Measurements from ENCODE around the gene KXD1.

Gene KXD1

DNA sequence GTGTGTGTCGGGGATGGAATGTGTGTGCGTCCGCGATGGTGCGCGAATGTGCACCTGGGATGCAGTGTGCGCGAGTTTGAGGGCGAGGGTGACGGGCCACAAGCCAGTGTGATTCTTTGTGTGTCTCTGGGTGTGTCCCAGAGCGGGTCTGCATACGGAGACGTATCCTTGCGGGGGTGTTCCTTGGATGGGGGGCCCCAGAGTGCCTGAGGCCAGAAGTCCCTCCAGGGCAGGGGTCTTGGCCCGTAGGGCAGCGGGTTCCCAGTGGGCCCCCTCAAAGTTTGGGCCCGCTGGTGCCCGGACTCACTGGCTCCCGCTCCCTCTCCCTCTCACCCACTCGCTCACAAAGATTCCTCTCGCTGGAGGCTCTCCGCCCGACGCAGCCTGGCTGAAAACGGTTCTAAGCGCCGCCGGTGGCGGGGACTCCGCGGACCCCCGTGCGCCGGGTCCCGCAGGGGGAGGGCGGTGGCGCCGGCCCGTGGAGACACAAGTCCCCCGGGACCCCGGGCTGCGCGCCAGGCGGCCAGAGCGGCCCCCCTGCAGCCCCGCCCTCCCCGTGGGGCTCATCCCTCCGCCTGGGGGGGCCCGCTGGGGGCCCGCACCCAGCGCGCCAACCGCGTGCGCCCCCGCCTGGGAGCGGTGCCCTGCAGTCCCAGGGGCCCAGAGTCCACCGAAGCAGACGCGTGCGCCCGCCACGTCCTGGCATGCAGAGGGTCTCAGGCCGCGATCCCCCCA is 48.0 kb downstream of the KXD1 start:
- Histone ChIP-seq H3K36me3 (ENCODE audit: control insufficient read depth in 1 of 2, insufficient read depth in 2 of 2, low read length in 2 of 2) (no peaks in the 10 kb centered on the region), H3K27ac (ENCODE audit: low read length) (no peak overlapping the region), H3K27me3 (ENCODE audit: low read depth, low read length) (peaks cover 53% of the 10 kb centered on the region), H3K4me1 (ENCODE audit: control insufficient read depth in 1 of 2, insufficient read depth in 2 of 2, low read length in 2 of 2) (peaks cover 0 to 29% of the 10 kb centered on the region in 2 donors), H3K9me3 (ENCODE audit: control insufficient read depth in 1 of 2, low read length in 2 of 2) (no peaks in the 10 kb centered on the region), H3K4me3 (ENCODE audit: low read depth in 1 of 2, low read length in 2 of 2) (no peak overlapping the region)

DNA sequence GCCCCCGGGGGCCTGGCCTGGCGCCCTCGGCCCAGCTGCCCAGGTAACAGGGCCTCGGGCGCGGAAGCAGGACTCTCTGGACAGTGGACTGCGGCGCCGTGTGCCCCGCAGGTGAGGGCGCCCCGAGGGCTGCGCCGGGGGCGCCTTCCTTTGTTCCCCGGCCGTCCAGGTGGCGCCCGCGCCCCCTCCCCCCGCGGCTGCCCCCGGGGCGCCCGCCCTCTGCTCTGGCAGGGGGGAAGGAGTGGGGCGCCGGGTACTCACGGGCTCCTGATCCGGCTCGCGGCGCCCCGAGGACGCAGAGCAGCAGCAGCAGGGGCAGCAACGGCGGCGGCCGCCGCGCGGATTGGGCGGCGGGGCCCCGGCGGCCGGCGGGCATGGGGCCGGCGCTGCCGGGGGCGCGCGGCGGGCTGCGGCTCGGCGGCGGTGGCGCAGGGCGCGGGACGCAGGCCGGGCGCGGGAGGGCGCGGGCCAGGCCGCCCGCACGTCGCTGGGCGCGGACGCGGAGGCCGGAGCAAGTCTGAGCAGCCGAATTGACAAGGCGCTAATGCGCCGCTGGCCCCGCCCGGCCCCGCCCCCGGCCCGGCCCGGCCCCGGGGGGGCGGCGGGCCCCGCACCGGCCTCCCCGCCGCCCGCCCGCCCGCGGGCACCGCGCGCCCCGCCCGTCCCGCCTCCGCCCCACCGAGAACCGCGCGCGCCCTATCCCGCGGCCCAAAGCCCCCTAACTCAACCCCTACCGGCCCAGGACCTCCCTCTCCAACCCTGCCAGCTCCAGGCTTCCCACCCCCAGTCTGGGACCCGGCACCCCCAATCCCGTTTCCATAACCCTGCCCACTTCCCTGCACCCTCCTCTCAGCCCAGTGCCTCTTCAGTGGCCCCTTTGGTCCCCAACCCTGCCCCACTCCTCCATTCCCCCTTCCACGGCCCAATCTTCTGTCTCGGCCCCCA is 48.9 kb downstream of the KXD1 start, which contains the start of gene CRLF1:
Gene CRLF1 (minus strand): TSS at position 519 of the 945 bp plus-strand sequence. CDS start 143 bp downstream, at position 376.
- no peaks in the 10 kb centered on the region for H3K9me3 ChIP-seq (ENCODE audit: control insufficient read depth in 1 of 2, low read length in 2 of 2)
- H3K27me3 ChIP-seq (ENCODE audit: low read depth, low read length), result peaks cover 59% of the 10 kb centered on the region
- peaks cover 0 to 38% of the 10 kb centered on the region in 2 donors for H3K4me1 ChIP-seq (ENCODE audit: control insufficient read depth in 1 of 2, insufficient read depth in 2 of 2, low read length in 2 of 2)
- no peaks in the 10 kb centered on the region for H3K36me3 ChIP-seq (ENCODE audit: control insufficient read depth in 1 of 2, insufficient read depth in 2 of 2, low read length in 2 of 2)
- H3K27ac ChIP-seq (ENCODE audit: low read length), result no peak within 1 kb of the TSS
- peak within 1 kb of the TSS in 1 of 2 donors; percentile 44 for H3K4me3 ChIP-seq (ENCODE audit: low read depth in 1 of 2, low read length in 2 of 2)

DNA sequence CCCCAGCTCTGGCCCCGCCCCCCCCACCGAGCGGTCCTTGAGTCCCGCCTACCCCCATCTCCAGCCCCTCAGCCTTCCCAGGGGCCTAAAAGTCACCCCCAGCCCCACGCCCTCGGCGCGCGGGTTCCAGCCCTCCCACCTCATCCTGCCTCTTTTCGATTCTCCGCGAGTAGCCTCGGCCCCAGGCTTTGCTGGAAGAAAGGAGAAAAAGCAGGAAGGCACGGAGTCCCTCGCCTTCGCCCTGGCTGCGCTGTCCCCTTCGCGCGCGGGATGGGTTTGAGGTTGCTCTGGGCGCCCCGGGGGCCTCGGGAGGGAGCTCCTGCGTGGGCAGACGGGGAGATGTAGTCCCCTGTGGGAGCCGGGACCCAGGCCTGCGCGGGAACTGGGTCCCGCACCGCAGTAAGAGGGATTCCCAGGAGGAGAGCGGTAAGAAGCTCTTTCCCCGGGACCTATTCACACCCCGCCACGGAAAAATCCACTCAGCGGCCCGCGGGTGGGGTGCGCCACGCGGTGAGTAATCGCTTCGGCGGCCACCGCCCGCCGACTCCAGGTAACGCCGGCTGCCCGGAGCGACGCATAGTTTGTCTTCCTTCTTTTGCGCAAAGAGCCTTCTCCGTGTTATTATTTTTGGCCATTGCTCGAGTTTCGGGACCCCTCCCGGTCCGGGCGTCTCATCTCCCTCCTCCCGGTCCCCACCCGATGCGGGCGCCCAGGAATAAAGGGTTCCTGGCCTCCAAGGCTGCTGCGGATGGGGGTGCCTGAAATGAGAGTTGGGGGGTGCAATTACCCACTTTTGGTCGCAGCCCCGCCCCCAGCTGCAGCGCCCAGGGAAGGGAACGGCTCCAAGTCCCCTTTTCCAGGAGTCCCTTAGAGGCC is 49.8 kb downstream of the KXD1 start:
- H3K4me1 ChIP-seq (ENCODE audit: control insufficient read depth in 1 of 2, insufficient read depth in 2 of 2, low read length in 2 of 2), result peaks cover 0 to 47% of the 10 kb centered on the region in 2 donors
- no peak overlapping the region for H3K27ac ChIP-seq (ENCODE audit: low read length)
- H3K4me3 ChIP-seq (ENCODE audit: low read depth in 1 of 2, low read length in 2 of 2), result peak overlapping the region in 1 of 2 donors; percentile 44
- peaks cover 64% of the 10 kb centered on the region for H3K27me3 ChIP-seq (ENCODE audit: low read depth, low read length)
- no peaks in the 10 kb centered on the region for H3K36me3 ChIP-seq (ENCODE audit: control insufficient read depth in 1 of 2, insufficient read depth in 2 of 2, low read length in 2 of 2)
- no peaks in the 10 kb centered on the region for H3K9me3 ChIP-seq (ENCODE audit: control insufficient read depth in 1 of 2, low read length in 2 of 2)

DNA sequence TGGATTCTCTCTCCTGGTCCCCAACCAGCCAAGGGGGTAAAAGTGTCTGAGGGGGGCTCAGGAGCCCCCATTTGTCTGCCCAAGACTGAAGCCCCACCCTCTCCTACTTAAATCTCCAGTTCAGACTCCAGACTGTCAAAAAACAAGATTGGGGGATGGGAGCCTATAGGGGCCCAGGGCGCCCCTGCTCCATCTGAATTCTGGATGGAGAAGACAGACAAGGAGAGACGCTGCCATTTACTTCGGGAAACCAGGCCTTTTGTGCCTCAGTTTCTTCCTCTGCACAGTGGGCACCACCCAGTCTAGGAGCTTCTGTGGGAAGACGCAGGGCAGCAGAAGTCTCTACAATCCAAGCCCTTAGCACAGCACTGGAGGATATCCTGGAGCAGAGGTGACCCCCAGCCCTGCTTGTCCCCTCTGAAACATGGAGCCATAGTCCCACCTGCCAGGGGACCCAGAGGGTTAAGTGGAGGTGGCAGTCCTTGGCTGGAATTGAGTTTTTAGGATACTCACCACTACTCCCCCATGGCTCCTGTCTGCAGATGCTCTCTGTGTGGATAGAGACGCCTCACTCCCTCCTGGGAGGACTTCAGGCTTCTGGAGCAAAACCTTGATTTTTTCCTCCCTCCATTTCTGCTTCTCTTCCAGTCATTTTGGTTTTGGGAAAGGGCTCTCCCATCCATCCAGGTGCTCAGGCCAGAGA is 50.6 kb downstream of the KXD1 start:
- no peaks in the 10 kb centered on the region for H3K9me3 ChIP-seq (ENCODE audit: control insufficient read depth in 1 of 2, low read length in 2 of 2)
- H3K36me3 ChIP-seq (ENCODE audit: control insufficient read depth in 1 of 2, insufficient read depth in 2 of 2, low read length in 2 of 2), result no peaks in the 10 kb centered on the region
- H3K27me3 ChIP-seq (ENCODE audit: low read depth, low read length), result peaks cover 67% of the 10 kb centered on the region
- H3K4me1 ChIP-seq (ENCODE audit: control insufficient read depth in 1 of 2, insufficient read depth in 2 of 2, low read length in 2 of 2), result peaks cover 0 to 55% of the 10 kb centered on the region in 2 donors
- H3K4me3 ChIP-seq (ENCODE audit: low read depth in 1 of 2, low read length in 2 of 2), result no peak overlapping the region
- H3K27ac ChIP-seq (ENCODE audit: low read length), result no peak overlapping the region

DNA sequence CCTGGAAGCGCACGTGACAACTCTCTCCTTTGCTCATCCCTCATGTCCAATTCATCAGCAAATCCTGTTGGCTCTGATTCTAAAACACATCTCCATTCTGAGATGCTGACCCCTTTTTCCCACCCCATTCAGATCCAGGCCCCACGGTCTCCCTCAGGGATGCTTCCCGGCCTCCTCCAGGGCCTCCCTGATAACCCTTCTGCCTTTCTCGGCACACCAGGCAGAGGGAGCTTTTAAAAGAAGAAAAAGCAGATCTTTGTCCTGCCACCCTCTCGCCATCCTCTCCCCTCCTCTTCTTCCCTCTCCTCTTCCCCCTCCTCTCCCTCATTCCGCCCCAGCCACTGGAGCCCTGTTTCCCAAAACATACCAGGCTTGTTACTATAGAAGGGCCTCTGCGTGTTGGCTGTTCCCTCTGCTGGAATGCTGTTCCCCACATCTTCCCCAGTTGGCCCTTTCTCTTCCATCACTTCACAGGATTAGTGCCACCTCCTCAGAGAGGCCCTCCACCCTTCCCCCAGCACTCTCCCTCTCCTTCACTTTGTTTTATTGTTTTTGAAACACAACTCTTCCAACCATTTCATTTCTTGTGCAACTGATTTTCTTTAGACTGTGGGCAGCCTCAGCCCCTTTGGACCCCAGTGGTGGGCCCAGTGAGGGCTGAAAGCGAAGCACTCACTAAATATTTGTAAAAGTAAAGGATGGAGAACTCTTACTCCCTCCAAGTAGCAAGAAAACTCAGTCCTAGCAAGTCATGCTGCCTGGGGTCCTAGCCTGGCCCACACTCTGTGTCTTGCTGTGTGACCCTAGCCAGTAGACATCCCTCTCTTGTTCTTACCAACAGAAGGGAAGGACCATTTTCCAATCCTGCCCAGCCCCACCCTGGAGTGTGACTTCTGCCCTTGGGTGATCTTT is 51.4 kb downstream of the KXD1 start:
- no peaks in the 10 kb centered on the region for H3K36me3 ChIP-seq (ENCODE audit: control insufficient read depth in 1 of 2, insufficient read depth in 2 of 2, low read length in 2 of 2)
- peaks cover 0 to 51% of the 10 kb centered on the region in 2 donors for H3K4me1 ChIP-seq (ENCODE audit: control insufficient read depth in 1 of 2, insufficient read depth in 2 of 2, low read length in 2 of 2)
- H3K4me3 ChIP-seq (ENCODE audit: low read depth in 1 of 2, low read length in 2 of 2), result no peak overlapping the region
- H3K27ac ChIP-seq (ENCODE audit: low read length), result no peak overlapping the region
- no peaks in the 10 kb centered on the region for H3K9me3 ChIP-seq (ENCODE audit: control insufficient read depth in 1 of 2, low read length in 2 of 2)
- peaks cover 70% of the 10 kb centered on the region for H3K27me3 ChIP-seq (ENCODE audit: low read depth, low read length)

DNA sequence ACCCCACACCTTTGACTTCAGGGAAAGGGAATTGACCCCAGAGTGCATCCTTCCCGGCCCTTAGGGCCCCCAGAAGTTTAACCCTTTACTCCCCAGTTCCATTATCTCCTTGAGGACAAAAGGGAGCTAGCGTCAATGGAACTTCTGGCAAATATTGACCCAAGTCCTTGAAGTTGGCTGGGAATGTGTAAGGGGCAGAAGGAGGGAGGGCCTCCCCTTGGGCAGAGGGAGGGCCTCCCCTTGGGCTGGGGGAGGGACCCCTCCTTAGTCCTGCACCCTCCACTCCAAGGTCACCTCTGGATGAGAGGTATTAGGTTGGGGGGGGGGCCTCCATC is 52.0 kb downstream of the KXD1 start:
- Histone ChIP-seq H3K27me3 (ENCODE audit: low read depth, low read length) (peaks cover 76% of the 10 kb centered on the region), H3K9me3 (ENCODE audit: control insufficient read depth in 1 of 2, low read length in 2 of 2) (no peaks in the 10 kb centered on the region), H3K4me1 (ENCODE audit: control insufficient read depth in 1 of 2, insufficient read depth in 2 of 2, low read length in 2 of 2) (peaks cover 0 to 49% of the 10 kb centered on the region in 2 donors), H3K36me3 (ENCODE audit: control insufficient read depth in 1 of 2, insufficient read depth in 2 of 2, low read length in 2 of 2) (no peaks in the 10 kb centered on the region), H3K27ac (ENCODE audit: low read length) (no peak overlapping the region), H3K4me3 (ENCODE audit: low read depth in 1 of 2, low read length in 2 of 2) (no peak overlapping the region)

DNA sequence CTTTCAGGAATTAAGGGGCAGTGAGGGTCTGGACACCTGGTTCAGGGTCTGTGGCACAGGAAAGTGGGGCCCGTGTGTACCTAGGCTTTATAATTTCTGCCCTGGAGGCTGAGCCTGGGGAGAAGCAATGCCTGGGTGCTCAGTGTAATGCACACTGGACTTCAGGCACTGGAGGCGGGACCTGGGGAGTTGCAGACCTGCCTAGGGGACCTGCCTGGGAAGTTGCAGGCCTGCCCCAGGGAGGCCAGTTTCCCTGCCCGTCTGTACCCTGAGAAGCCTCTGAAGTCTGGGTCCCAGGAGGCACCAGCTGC is 52.5 kb downstream of the KXD1 start:
- H3K9me3 ChIP-seq (ENCODE audit: control insufficient read depth in 1 of 2, low read length in 2 of 2), result no peaks in the 10 kb centered on the region
- H3K4me3 ChIP-seq (ENCODE audit: low read depth in 1 of 2, low read length in 2 of 2), result no peak overlapping the region
- no peaks in the 10 kb centered on the region for H3K36me3 ChIP-seq (ENCODE audit: control insufficient read depth in 1 of 2, insufficient read depth in 2 of 2, low read length in 2 of 2)
- peaks cover 0 to 49% of the 10 kb centered on the region in 2 donors for H3K4me1 ChIP-seq (ENCODE audit: control insufficient read depth in 1 of 2, insufficient read depth in 2 of 2, low read length in 2 of 2)
- H3K27me3 ChIP-seq (ENCODE audit: low read depth, low read length), result peaks cover 72% of the 10 kb centered on the region
- no peak overlapping the region for H3K27ac ChIP-seq (ENCODE audit: low read length)

DNA sequence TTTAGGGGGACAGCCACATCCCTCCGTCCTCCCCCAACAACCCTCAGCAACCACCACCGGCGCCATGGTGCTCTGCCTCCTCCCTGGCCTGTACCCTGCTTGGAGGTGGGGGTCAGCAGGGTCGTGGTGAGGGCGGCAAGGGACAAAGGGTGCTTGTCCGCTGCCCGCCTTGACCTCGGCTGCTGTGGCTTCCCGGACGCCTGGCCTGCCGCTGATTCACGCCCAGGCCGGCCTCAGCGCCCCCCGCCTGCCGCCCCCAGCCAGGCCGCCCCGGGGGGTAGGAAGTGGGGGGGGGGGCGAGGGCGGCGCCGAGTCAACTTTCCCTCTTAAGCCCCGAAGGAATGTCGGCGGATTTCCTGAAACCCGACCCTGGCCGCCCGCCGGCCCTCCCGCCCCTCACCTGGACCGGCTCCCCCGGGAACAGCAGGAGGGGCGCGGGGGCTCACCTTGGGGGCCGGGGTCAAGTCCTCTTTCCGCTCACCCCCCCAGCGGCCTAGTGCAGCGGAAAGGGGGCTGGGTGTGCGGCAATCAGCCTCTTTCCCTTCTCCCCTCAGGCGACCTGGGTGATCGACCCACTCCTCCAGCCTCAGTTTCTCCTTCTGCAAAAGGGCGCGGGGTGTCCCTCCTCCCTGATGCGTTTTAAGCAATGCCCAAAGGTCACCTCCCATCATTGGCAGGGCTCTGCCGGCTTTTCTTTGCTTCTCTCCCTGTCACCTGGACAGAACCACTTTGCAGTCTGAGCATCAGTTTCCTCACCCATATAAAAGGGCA is 53.1 kb downstream of the KXD1 start:
- no peak overlapping the region for H3K4me3 ChIP-seq (ENCODE audit: low read depth in 1 of 2, low read length in 2 of 2)

DNA sequence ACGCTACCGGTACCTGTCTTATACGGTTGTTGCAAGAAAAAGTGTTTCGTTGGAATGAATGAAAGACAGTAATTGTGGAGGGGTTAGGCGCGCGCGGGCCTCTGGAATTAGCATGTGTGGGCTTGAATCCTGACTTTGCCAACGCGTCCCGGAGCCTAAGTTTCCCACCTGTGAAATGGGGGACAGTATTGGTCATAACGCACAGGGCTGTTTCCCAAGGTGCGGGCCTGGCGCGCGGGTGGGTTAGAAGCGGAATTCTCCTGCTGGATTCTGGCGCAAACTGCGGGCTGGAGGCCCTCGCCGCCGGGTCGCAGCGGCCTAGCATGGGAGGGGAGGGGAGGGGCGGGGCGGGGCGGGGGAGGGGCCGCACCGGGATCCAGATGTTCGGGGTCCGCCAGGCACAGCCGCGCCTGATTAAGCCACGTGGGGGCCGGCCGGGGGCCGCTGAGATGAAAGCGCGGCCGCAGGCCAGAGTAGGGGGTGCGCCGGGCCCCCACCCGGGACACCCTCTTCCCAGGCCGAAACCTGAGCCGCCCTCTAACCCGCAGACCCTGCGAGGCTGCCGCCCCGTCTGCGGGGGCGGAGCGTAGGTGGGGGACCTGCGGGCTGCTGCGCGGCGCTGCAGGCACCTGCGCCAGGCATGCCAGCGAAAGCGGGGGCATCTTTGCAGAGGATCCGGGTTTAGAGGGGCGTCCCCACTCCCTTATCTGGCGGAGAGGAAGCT is 53.8 kb downstream of the KXD1 start:
- H3K9me3 ChIP-seq (ENCODE audit: control insufficient read depth in 1 of 2, low read length in 2 of 2), result no peaks in the 10 kb centered on the region
- peaks cover 0 to 42% of the 10 kb centered on the region in 2 donors for H3K4me1 ChIP-seq (ENCODE audit: control insufficient read depth in 1 of 2, insufficient read depth in 2 of 2, low read length in 2 of 2)
- no peaks in the 10 kb centered on the region for H3K36me3 ChIP-seq (ENCODE audit: control insufficient read depth in 1 of 2, insufficient read depth in 2 of 2, low read length in 2 of 2)
- no peak overlapping the region for H3K27ac ChIP-seq (ENCODE audit: low read length)
- H3K4me3 ChIP-seq (ENCODE audit: low read depth in 1 of 2, low read length in 2 of 2), result peak overlapping the region in 1 of 2 donors; percentile 78
- H3K27me3 ChIP-seq (ENCODE audit: low read depth, low read length), result peaks cover 67% of the 10 kb centered on the region

More for the DNA sequence above, 53.1 kb downstream of the KXD1 start:
- H3K36me3 ChIP-seq (ENCODE audit: control insufficient read depth in 1 of 2, insufficient read depth in 2 of 2, low read length in 2 of 2), result no peaks in the 10 kb centered on the region
- H3K27ac ChIP-seq (ENCODE audit: low read length), result no peak overlapping the region
- H3K9me3 ChIP-seq (ENCODE audit: control insufficient read depth in 1 of 2, low read length in 2 of 2), result no peaks in the 10 kb centered on the region
- peaks cover 67% of the 10 kb centered on the region for H3K27me3 ChIP-seq (ENCODE audit: low read depth, low read length)
- H3K4me1 ChIP-seq (ENCODE audit: control insufficient read depth in 1 of 2, insufficient read depth in 2 of 2, low read length in 2 of 2), result peaks cover 0 to 47% of the 10 kb centered on the region in 2 donors
